HG03175 (cell line): ENCODE data around the gene TTC39C.

Source experiments
- ATAC-seq: cut with Tn5 transposase; IDR thresholded peaks from one replicate; pipeline ENCODE4 v1.9.1; 2021; ENCODE audit warnings: mild to moderate bottlenecking, moderate library complexity; ENCODE audit not compliant: unreplicated experiment

The TTC39C gene

GRCh38 chr18:23990474-23991410 lies 23.8 kb upstream of the TTC39C start:
- ATAC-seq = no peak

GRCh38 chr18:23992089-23992940 lies 22.2 kb upstream of the TTC39C start:
- ATAC-seq = no peak

GRCh38 chr18:23992941-23993280 lies 21.6 kb upstream of the TTC39C start:
- no peak for ATAC-seq

DNA sequence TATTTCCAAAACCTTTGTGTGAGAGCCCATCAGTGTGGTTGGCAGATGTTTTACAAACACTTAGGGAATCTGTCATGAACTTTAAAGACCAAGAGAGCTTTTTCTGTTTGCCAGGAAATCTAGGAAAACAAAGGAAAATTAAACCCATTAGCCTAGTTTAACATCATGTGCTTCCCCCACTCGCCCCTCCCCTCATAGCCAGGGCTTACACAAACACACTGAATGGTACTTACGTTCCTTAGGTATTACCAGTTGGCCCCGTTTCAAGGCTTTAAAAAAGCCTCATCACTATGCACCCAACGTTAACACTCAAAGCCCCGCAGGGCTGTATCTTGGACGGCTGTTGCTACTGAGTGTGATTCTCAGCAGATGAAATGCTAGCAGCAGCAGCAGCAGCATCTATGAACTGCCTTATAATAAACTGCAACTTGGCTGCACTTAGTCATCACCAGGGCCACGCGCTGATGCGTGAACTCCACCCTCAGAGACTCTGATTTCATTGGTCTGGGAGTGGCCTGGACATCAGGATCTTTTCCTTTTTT lies 20.1 kb upstream of the TTC39C start:
- ATAC-seq = no peak

DNA sequence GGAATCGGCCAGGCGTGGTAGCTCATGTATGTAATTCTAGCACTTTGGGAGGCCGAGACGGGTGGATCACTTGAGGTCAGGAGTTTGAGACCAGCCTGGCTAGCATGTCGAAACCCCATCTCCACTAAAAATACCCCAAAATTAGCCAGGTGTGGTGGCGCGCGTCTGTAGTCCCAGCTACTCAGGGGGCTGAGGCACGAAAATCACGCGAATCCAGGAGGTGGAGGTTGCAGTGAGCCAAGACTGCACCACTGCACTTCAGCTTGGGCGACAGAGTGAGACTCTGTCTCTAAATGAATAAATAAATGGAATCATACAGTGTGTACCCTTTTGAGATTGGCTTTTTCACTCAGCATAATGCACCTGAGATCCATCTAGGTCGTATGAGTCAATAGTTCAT lies 19.4 kb upstream of the TTC39C start:
- no peak for ATAC-seq

- no peak for ATAC-seq
These were observed 16.5 kb upstream of the TTC39C start for GRCh38 chr18:23998018-23998417.

DNA sequence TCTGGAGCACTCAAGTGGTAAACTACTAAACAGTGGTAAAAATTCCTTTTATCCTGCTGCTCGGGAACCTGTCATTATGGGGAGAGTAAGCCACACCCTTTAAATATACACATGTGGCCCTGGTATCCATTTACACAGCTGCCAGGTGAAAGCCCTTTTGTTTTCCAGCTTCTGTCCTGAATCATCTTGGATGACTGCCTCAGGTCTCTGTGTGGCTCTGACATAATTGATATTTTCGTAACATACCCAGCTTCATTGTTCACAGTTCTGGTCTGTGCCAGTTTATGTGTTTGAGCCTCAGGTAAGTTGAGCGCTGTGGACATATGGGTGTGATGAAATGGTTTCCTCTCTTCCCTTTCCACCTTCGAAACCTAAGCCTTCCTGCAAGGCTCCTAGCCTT lies 15.7 kb upstream of the TTC39C start:
- ATAC-seq = no peak

DNA sequence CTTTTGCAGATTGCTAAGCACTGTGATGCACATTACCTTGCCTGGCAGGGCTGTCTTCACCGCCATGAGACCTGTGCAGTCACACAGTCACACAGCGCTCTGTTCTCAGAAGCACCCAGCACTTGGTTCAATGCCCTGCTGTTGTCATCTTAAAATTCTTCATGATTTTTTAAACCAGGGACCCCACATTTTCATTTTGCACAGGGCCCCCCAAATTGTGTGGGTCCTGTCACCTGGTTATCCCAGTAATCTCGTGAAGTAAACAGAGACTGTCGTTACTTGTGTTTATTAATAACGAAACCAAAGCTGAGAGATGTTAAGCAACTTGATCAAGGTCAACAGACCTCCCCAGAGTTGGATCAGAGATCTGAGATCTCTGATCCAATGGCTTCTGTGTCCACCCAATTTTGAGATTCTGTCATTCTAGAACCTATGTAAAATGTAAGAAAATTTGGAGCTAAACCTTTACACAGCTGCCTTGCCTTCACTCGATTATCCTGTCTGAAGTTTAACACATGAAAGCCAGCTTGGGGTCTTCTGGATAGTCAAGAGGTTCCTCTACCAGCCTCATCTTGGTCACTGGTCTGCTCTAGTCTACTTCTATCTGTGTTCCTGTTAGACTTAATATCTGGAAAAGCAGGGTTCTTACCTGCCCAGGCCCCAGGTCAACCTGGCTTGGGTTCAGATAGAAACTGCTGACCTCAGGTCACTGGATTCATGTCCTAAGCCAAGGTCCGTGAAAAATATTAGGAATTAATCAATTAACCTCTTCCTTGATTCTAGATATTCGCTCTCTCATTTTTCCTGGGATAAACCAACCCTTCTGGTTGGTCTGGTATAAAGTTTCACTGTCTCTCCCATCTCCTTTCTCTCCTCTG lies 13.7 kb upstream of the TTC39C start:
- ATAC-seq = peak; percentile 50

DNA sequence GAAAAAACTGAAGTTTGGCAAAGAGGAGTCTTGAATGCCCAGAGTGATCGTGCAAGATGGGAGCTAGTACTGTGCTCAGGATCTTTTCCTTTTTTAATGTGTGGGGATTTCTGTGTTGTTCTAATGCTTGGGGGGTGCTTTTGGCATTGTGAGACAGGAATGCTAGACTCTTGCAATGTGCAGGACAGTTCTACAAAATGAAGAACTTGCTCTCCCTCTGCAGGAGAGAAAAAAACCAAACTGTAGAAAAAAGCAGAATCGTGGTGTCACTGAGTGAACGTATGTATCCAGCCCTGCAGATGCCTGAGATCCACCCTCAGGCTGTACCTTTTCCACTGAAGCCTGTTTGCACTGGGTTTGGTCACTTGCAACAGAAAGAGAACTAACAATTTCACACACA lies 12.1 kb upstream of the TTC39C start:
- no peak for ATAC-seq

- ATAC-seq = no peak
These were observed 11.3 kb upstream of the TTC39C start for GRCh38 chr18:24003288-24003687.

DNA sequence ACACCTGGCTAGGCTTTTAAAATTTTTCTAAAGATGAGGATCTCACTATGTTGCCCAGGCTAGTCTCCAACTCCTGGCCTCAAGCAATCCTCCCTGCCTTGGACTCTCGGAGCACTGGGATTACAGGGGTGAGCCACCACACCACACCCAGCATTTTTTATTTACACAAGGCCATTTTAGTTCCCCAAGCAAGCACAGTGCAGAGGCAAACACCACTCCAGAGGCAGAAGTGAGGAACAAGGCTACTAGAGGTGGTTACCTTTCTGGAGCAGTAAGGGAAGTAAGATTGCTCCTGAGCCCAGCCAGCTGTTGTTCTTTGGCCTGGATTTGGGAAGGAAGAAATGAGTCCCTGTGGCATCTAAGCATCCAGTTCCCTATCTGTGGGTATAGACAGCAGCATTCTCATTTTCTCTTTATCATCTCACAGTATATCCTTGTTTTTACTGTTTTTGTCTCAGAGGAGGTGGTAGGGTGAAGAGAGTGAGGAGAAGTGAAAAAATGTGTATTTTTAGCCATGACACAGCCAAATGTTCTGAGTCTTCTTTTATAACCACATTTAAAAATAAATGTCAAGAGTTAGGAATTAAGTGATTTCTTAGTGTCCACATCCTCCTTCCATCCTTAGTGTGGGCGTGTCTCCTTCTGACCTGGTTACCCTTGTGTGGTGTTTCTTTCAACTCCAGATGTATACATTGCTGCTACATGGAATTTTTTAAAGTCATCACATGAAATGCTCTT lies 10.5 kb upstream of the TTC39C start:
- ATAC-seq = no peak

- no peak for ATAC-seq
These were observed 7.7 kb upstream of the TTC39C start for GRCh38 chr18:24006712-24007313.

DNA sequence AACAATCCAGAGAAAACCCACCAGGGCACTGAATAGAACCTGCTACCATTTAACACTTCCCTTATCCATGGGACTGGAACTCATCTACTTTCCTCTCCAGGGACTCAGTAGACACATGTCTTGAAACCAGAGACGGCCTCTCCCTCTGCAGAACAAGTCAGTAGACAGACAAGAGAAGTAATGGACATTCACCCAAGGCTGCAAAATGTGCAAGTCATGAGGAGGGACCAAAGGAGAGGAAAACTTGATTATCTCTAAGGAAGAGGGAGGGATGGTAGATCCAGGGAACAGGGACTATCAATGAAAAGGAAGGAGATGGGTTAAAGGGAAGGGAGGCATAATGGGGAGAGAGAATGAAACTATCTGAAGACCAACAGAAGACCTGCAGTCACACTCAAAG lies 5.3 kb upstream of the TTC39C start:
- no peak for ATAC-seq

GRCh38 chr18:24009651-24010333 lies 4.8 kb upstream of the TTC39C start:
- ATAC-seq = peak; percentile 68

GRCh38 chr18:24010673-24011072 lies 3.9 kb upstream of the TTC39C start:
- no peak for ATAC-seq

DNA sequence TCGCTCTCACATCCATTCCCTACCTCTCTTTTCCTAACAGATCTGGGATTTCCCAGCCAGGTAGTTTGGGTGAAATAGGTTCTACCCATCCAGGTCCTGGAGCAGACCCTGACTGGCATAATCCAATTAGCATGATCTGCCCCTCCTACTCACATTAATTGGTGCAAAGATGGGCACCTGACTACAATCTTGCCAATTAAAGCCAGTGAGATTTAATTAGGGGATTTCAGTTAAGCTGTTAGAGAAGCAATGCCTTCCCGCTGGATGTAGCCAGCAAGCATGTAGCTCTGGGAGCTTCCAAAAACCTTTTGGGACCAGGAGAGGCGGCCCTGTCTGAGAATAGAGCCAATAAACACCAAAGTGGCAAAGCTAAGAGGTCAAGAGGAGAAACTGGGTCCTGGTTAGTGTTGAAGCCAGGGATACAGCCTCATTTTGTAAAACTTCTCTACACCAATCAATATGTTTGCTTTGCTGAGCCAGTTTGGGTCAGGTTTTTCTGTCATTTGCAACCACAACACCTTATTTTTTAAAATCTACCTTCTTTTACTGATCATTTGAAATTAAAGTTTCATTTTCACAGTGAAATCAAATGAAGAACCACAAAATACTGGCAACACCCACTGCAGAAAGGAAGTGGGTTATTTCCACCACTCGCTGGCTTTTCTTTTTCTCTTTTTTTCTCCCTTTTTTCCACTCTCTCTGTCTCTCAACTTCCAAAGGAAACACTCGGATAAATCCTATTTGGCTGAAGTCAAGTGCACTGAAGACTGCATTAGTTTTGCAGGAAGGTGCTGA lies 3.2 kb upstream of the TTC39C start:
- no peak for ATAC-seq

- ATAC-seq = no peak
These were observed 1.5 kb upstream of the TTC39C start for GRCh38 chr18:24013051-24013450.

- no peak for ATAC-seq
These were observed 558 bp downstream of the TTC39C start for GRCh38 chr18:24014986-24015638.
